ENCODE measurements around the gene MRPS23.
A peak's percentile ranks its signal among the peaks of the same experiment; 100 is the strongest.

MRPS23 gene

DNA sequence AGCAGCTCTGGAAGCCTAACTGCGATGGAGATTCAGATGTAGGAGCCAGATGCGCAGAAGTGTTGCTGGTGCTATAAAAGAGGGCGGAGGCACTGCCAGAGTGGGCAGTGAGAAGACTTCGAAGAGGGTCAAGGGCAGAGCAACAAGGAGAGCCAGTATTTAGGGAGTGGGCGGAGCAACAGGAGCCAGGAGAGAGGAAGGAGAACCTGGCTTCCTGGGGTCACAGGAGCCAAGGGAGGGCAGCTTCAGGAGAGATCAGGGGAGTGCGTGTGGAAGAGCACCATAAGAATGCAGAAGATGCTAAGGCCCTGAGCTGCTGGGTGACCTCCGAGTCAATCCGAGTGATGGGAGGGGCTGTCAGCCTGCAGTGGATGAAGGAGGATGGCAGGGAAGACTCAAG, 14.4 kb upstream of the MRPS23 start:
- no peak overlapping the region for H3K4me3 ChIP-seq (ENCODE audit: low read depth, low read length)
- no peak for DNase-seq (ENCODE audit: low read depth)
- TF ChIP-seq, protein P1, sequence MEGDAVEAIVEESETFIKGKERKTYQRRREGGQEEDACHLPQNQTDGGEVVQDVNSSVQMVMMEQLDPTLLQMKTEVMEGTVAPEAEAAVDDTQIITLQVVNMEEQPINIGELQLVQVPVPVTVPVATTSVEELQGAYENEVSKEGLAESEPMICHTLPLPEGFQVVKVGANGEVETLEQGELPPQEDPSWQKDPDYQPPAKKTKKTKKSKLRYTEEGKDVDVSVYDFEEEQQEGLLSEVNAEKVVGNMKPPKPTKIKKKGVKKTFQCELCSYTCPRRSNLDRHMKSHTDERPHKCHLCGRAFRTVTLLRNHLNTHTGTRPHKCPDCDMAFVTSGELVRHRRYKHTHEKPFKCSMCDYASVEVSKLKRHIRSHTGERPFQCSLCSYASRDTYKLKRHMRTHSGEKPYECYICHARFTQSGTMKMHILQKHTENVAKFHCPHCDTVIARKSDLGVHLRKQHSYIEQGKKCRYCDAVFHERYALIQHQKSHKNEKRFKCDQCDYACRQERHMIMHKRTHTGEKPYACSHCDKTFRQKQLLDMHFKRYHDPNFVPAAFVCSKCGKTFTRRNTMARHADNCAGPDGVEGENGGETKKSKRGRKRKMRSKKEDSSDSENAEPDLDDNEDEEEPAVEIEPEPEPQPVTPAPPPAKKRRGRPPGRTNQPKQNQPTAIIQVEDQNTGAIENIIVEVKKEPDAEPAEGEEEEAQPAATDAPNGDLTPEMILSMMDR (IDR thresholded peaks at IDR 0.05; ENCODE audit: insufficient read depth, low read depth, low read length, missing control alignments): no peak

DNA sequence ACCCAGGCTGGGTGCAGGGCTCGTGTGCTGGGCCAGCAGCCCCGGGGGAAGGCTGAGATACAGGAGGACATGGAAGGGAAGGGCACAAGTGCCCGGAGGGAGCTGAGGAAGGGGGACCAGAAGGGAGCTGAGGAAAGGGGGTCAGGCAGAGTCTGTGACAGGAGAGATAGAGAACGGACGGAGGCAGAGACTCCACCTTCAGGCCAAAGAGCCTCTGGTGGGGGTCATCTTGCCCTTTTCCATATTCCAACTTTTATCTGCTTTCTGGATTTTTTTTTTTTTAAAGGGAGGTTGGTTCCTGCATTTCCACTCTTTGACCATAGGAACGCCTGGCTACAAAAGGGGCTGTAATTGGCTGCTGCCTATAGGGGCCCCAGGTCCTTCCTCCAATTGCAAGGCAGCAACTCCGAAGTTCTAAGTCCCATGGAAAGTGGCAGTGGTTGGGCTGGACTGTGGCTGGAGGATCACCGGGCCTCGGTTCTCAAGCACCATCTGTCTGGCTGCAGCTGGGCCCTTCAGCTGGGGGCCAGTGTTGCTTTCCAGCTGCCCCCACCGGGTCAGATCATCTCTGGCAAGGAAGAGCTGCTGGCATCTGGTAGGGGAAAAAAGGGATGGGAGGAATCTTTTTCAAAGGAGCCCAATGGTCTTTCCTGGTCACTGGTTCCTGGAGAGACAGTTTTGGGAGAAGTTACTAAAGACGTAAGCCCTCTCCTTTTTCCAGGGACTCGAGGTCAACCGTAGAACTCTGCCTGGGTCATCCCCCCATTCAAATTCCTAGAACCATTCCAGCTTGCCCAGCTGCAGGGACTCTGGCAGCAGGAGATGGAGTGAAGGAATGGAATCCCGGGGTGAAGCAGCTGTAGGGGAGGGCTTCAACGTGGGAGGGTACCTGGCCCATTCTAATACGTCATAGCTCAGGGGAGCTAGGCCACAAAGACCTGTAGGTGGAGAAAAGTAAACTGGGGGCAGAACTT, 13.1 kb upstream of the MRPS23 start:
- H3K4me3 ChIP-seq (ENCODE audit: low read depth, low read length): no peak overlapping the region
- no peak for DNase-seq (ENCODE audit: low read depth)
- TF ChIP-seq, protein P1 (IDR thresholded peaks at IDR 0.05; ENCODE audit: insufficient read depth, low read depth, low read length, missing control alignments): no peak

DNA sequence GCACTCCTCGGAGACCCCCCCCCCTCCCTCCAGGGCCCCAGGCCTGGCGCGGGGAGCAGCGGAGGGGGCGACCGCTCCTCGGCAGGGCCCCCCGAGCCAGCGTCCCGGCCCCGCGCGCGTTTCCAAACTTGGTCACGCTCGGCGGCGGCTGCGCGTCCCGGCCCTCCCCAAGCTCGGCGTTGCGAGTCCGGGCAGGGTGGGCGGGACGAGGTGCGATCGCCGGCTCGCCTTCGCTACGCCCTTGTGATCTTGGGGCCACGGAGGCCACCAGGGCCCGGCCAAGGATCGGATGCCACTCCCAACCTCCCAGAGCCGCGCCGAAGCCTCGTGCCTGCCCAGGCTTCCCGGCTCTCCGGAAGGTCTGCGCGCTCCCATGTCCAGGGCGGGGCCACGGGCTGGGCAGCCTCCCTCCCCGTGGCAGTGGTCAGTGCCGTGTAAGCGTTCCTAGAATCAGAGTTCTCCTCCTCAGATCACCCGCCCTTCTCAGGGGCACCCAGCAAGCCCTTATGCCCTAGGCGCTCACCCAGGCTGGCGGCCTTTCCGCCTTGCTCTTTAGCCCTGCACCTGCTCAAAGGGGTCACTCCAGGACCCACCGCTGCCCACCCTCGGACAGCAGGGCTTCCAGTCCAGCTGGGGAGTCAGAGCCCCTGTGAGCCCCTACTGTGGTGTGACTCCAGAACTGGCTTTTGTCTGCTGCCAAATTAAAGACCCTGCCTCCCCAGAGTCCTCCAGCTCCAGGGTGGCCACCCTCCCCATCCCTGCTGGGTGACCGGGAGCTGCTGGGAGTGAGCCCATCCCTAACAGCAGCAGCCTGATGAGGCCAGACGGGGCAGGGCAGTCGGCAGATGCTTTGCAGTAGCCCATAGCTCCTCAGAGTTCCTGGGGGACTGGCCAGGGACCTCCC, 12.2 kb upstream of the MRPS23 start:
- DNase-seq (ENCODE audit: low read depth): no peak
- peak overlapping the region; percentile 40; the same call in 1 of the 2 replicates for H3K4me3 ChIP-seq (ENCODE audit: low read depth, low read length)
- TF ChIP-seq, protein P1 (IDR thresholded peaks at IDR 0.05; ENCODE audit: insufficient read depth, low read depth, low read length, missing control alignments): no peak

DNA sequence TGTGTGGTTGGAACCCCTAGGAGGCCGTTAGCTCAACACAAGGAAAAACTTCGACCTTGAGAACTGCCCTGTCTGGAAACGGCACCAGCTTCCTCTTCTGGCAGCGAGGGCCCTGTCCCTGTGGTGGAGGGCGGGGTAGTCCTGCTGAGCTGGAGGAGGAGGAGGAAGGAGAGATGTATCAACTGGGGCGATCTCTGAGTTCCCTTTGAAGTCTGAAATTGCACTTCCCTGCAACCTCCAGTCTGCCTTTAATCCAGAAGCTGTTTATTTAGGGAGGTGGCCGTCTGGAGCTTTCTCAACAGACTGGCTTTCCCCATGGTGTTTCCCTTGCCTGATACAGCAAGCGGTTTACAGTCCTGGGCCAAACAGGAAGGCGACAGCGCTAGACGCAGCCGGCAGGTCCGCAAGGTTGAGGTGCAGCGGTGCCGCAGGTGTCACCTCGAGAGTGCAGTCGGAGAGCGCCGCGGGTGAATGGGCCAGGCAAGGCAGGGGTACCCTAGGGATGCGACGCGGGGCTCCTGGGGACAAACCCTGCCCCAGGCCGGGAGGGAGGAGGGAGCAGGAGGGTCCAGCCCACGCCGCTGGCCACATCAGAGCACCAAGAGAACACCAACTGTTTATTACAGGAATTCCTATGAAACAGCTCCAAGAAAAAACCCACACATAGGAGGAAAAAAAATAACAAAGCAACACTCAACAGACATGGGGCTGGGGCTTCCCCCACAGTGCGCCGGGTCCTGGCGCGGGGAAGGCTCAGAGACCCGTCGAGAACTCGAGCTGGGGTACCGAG, 11.4 kb upstream of the MRPS23 start:
- peak; percentile 42 for DNase-seq (ENCODE audit: low read depth)
- TF ChIP-seq, protein P1 (IDR thresholded peaks at IDR 0.05; ENCODE audit: insufficient read depth, low read depth, low read length, missing control alignments): no peak
- H3K4me3 ChIP-seq (ENCODE audit: low read depth, low read length): peak overlapping the region; percentile 40

GRCh38 chr17:57860414-57860999, 10.7 kb upstream of the MRPS23 start:
- H3K4me3 ChIP-seq (ENCODE audit: low read depth, low read length): no peak overlapping the region
- TF ChIP-seq, protein P1 (IDR thresholded peaks at IDR 0.05; ENCODE audit: insufficient read depth, low read depth, low read length, missing control alignments): no peak
- no peak for DNase-seq (ENCODE audit: low read depth)

All from GM12865 (cell line).